Midbrain (tissue), 1 donor: ENCODE data around the gene MAU2.
A peak's percentile ranks its signal among the peaks of the same experiment; 100 is the strongest.

Experiments used
- DNase-seq: peaks from one replicate; lab custom pipeline; 2025; lab: John Stamatoyannopoulos, UW

MAU2 gene

GRCh38 chr19:19305696-19306095 lies 14.9 kb upstream of the MAU2 start:
- no peak for DNase-seq

GRCh38 chr19:19306191-19306590 lies 14.4 kb upstream of the MAU2 start:
- DNase-seq: no peak

- no peak for DNase-seq
Observed at GRCh38 chr19:19308373-19308772, 12.3 kb upstream of the MAU2 start.

- no peak for DNase-seq
Observed at GRCh38 chr19:19315444-19315843, 5.2 kb upstream of the MAU2 start.

GRCh38 chr19:19316082-19316481 lies 4.5 kb upstream of the MAU2 start:
- no peak for DNase-seq

GRCh38 chr19:19319732-19320360 lies 783 bp upstream of the MAU2 start:
- no peak for DNase-seq

- DNase-seq: no peak
Observed at GRCh38 chr19:19321141-19321577, 530 bp downstream of the MAU2 start.

GRCh38 chr19:19324059-19324770 lies 3.6 kb downstream of the MAU2 start:
- no peak for DNase-seq

- DNase-seq: no peak
Observed at GRCh38 chr19:19327672-19328071, 7.0 kb downstream of the MAU2 start.

GRCh38 chr19:19329126-19329525 lies 8.5 kb downstream of the MAU2 start:
- no peak for DNase-seq

GRCh38 chr19:19334063-19334988 lies 13.7 kb downstream of the MAU2 start:
- no peak for DNase-seq

GRCh38 chr19:19334989-19335344 lies 14.3 kb downstream of the MAU2 start:
- DNase-seq: no peak

GRCh38 chr19:19335408-19336158 lies 15.0 kb downstream of the MAU2 start:
- DNase-seq: no peak

GRCh38 chr19:19336597-19336996 lies 16.0 kb downstream of the MAU2 start:
- no peak for DNase-seq

GRCh38 chr19:19337120-19337519 lies 16.5 kb downstream of the MAU2 start:
- DNase-seq: no peak

- no peak for DNase-seq
Observed at GRCh38 chr19:19338082-19338481, 17.5 kb downstream of the MAU2 start.

- DNase-seq: no peak
Observed at GRCh38 chr19:19341026-19341425, 20.4 kb downstream of the MAU2 start.

GRCh38 chr19:19342086-19343015 lies 21.7 kb downstream of the MAU2 start:
- peak; percentile 20 for DNase-seq

GRCh38 chr19:19343016-19343362 lies 22.4 kb downstream of the MAU2 start:
- DNase-seq: no peak

- no peak for DNase-seq
Observed at GRCh38 chr19:19343762-19344161, 23.1 kb downstream of the MAU2 start.

GRCh38 chr19:19345232-19345631 lies 24.6 kb downstream of the MAU2 start:
- DNase-seq: no peak
